GM18868 (cell line): ENCODE results near the gene TWF2.
A peak's percentile ranks its signal among the peaks of the same experiment; 100 is the strongest.

ENCODE experiments used
- ATAC-seq: cut with Tn5 transposase; IDR thresholded peaks from one replicate; pipeline ENCODE4 v1.9.1; 2021; ENCODE audit warnings: mild to moderate bottlenecking, moderate library complexity; ENCODE audit not compliant: unreplicated experiment

Gene TWF2

DNA sequence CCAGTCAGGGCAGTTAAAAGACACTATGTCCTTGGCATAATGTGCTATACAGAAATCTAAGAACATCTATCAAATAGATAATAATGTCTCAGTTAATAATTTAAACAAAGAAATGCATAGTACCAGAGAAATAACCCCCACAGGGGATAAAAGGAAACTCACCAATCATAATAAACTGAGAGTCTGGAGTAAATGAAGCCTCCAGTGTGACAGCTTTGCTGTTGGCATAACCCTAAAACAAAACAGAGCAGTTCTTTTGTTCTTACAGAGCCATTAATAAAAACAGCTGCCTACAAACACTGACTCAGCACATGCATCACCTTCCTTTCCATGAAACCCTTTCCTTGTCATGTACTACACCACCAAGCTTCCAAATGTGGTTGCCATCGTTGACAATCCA is 20.1 kb upstream of the TWF2 start:
- no peak for ATAC-seq

DNA sequence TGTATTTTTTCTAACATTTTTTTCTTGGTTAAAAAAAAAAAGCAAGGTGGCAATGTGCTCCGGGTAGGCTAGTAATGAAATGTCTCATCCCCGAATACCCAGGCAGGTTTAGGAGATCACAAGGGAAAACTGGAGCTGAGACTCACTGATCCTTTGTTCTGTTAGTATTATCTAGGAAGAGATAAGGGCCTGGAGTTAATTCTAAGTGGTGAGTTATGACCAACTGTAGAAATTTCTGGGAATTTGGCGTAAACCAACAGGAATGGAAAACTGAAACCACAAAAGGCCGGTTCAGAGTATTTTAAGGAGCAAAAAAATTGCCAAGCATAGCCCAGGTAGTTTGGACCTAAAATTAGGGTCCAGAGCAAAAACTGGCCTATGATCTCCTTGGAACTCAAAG is 19.0 kb upstream of the TWF2 start:
- ATAC-seq, result no peak

DNA sequence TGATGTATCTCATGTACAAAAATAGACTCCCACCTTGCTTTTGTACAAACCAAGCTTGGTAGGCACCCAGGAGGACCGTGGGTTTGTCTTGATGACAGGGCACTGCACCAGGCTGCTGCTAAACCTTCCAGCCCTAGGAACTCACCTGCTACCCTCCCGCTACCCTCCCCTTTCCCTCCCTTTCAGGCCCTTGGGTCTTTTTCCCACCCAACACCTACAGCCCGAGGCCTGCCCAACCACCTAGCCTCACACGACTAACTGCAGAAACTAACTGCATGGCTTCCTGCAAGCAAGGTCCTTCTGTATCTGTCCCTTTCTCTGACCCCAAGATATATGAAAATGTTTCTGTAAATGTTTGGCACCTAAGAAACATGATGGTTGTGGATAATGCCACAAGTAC is 17.7 kb upstream of the TWF2 start:
- ATAC-seq, result no peak

DNA sequence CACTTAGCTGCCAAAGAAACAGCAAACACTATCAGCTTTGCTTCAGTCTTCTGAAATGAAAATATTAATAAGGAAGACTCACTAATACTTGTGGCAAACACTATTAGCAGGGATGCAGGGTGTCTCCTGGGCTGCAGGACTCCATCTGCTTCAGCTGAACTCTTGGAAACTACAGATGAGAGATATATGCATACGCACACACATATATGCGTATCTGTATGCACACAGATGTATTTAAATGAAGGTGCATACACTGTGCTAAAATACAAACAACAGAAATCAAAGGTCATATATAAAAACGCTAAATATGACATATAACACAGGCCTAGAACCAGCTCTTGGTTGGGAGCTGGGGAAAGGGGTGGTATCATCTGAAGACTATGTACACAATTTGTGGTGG is 17.2 kb upstream of the TWF2 start:
- ATAC-seq, result no peak

DNA sequence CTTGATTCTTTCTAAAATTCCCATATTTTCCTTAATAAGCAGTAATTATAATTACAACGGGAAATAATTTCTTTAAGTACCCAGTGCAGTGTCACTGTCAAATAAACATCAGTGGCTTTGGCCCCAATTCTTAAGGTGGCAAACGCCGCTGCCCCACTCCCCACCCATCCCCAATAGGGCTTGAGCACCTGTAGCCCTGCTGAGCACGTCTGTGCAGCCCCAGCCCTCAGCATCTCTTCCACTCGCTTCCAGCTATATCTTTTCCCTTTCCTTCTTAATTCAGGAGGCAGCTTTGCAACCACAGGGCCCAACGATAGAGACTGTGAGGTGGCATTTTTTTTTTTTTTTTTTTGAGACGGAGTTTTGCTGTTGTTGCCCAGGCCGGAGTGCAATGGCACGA is 15.7 kb upstream of the TWF2 start:
- ATAC-seq, result no peak

DNA sequence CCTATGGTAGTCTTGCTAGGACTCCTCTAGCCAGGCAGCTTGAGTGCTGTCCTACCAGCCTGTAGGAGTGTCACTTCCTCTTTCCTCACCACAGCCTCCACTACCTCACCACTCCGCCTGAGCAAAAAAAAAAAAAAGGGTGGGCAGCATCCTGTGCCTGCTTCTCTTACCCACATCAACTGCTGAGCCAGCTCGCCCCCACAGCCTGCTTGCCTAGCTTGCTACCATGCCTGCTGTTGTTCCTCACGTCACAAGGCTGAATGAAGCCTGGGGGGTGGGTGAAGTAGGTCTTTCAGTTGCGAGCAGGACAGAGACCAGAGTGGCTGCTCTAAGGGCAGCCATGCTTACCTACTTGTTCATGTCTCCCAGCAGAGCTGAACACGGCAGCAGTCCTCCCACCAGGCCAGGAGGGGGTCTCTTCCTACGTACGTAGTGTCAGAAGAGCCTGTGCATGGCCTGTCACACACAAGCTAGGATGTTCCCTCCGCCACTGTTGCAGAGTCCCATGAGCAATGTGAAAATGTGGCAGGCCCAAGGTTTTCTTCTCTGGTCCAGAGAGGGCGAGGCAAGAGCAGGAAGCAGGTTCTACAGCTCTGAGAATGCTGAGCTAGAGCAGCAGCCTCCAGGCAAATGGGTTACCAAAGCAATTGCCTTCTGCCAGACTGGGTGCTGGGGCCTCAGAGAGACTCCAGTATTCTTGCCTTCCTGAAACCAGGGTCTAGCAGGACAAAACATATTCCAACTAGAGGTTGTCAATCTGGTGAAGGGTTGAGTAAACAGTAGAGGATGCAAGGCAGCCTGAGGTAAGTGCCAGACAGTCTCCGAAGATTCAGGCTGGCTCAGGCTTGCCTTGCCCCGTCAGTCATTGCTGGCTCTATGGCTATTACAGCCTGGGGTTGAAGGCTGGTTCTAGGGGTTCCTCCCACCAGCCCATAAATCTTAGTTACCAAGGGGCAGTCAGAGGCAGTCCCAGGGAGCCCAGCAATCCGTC is 14.7 kb upstream of the TWF2 start:
- ATAC-seq, result peak; percentile 95

DNA sequence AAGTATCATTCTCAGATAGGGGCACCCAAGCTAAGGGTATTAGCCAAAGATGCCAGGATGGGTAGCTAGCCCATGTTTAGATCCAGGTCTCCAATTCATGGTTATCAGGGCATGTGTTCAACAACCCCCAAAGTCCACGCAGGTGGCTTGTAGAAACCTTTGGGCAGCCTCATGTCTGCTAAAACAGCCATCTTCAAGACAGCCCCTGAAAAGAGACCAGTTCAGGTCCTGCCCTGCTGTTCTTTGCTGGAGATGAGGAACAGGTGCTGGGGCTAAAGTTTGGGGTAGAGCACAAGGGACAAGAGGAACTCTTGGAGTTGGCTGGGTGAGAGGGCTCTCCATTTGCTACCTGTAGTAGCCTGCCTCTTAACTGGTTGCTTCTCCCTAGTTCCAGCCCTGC is 11.2 kb upstream of the TWF2 start:
- no peak for ATAC-seq

DNA sequence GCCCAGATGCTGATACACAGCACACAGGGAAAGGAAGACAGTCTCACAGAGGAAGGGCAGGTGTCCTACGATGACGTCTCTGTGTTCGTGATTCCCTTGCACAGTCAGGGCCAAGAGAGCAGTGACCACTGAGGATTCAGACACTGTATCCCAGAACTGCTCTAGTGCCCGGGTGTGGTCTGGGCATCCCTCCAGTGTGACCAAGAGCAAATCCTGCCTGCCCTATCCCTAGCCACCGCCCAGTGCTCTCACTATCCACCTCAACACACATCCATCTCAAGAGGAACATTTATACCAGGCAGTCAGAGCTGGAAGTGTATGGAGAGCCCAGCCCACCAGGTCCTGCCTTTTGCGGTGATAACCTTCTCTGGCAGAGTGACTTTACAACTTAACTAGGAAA is 10.7 kb upstream of the TWF2 start:
- no peak for ATAC-seq

DNA sequence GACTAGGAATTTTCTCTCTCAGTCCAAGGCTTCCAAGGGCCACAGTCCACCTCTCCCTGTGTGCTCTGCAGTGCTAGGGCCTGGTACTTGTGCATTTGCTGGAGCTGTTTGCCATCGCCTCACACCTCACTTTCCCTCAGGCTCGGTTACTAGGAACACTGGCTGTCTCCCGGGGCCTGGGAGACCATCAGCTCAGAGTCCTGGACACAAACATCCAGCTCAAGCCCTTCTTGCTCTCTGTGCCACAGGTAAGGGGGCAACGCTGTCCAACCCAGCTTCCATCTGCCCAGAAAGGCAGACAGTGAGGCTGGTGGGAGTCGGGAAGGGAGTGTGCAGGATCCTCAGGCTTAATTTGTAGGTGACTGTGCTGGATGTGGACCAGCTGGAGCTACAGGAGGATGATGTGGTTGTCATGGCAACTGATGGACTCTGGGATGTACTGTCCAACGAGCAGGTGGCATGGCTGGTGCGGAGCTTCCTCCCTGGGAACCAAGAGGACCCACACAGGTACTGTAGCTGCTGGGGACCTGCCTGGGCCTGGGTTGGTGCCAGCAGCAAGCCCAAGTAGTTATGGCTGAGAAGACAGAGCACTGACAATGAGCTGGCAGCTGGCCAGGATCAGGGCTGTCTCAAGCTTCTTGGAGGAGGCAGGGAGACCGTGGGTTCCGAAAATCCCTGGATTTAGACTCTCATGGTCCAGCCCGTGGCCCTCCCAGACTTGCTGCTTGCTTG is 10.0 kb upstream of the TWF2 start:
- no peak for ATAC-seq

DNA sequence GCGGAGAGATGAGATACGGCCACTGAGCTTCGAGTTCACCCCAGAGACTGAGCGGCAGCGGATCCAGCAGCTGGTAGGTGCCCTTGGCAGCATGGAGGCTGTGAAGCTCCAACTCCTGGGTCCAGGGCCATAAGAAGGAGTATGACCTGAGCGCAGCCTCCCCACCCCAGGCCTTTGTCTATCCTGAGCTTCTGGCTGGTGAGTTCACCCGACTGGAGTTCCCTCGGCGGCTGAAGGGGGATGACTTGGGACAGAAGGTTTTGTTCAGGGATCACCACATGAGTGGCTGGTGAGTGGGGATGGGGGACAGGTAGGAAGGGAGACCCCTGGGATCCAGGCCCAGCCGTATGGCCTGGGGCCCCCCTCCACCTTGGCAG is 9.2 kb upstream of the TWF2 start:
- ATAC-seq, result no peak

DNA sequence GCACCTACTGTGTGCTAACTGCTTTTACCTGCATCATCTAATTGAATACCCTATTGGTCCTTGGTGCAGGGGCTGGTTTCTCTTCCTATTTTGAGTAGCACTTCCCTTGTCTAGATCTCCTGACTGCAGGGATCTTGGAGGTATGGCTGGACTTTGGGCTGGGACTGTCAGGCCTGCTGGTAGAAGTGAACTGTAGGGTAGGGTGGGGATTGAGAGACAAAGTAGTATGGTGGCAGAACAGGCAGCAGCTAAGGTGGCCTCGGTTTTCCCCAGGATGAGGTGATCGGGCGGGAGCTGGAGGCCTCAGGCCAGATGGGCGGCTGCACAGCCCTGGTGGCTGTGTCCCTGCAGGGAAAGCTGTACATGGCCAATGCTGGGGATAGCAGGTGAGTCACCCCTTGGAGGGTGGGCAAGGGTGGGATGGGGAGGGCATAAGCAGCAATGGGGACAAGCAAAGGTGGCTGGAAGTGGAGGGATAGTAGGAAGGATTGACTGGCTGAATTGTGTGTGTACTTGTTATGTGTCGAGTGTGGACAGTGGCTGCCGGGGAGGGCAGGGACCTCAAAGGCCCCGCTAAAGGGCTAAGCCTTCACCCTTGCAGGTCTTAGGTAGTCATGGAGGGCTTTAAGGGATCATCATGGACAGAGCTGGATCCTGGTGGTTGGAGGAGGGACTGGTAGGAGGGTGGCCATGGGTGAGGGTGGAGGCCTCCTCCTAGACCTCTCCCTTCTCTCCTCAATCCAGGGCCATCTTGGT is 8.6 kb upstream of the TWF2 start:
- ATAC-seq, result no peak

DNA sequence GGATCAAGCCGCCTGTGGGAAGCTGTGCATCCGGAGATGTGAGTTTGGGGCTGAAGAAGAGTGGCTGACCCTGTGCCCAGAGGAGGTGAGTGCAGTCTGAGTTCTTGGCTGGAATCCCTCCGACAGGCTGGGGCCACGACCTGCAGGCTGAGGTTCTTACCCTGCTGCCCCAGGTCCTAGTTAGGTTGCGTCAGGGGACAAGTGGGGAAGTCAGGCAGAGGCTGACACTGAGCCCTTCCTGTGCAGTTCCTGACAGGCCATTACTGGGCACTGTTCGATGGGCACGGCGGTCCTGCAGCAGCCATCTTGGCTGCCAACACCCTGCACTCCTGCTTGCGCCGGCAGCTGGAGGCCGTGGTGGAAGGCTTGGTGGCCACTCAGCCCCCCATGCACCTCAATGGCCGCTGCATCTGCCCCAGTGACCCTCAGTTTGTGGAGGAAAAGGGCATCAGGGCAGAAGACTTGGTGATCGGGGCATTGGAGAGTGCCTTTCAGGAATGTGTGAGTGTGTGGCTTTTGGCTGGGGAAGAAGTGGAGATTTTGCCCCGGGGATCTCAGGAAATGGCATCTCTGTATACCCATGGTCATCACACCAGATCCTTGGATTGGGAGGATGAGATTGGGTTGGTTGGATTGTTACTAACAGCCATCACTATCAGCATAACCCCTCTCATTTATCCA is 7.9 kb upstream of the TWF2 start:
- no peak for ATAC-seq

DNA sequence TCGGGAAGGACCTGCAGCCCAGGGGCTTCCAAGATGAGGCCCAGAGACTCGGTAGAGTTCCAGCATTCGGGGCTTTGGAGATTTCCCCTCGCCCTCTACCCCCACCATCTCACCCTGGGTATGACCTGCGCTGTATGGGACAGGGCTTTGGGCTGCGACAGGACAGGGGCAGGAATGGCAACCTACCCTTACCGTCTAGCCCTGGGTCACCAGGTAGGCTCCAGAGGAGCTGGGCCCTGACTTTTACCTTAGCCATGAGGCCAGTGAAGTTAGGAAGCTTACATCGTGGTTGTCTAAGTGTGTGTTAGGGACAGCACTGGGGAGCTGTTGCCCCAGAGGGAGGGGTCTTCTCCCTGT is 7.3 kb upstream of the TWF2 start:
- ATAC-seq, result no peak

DNA sequence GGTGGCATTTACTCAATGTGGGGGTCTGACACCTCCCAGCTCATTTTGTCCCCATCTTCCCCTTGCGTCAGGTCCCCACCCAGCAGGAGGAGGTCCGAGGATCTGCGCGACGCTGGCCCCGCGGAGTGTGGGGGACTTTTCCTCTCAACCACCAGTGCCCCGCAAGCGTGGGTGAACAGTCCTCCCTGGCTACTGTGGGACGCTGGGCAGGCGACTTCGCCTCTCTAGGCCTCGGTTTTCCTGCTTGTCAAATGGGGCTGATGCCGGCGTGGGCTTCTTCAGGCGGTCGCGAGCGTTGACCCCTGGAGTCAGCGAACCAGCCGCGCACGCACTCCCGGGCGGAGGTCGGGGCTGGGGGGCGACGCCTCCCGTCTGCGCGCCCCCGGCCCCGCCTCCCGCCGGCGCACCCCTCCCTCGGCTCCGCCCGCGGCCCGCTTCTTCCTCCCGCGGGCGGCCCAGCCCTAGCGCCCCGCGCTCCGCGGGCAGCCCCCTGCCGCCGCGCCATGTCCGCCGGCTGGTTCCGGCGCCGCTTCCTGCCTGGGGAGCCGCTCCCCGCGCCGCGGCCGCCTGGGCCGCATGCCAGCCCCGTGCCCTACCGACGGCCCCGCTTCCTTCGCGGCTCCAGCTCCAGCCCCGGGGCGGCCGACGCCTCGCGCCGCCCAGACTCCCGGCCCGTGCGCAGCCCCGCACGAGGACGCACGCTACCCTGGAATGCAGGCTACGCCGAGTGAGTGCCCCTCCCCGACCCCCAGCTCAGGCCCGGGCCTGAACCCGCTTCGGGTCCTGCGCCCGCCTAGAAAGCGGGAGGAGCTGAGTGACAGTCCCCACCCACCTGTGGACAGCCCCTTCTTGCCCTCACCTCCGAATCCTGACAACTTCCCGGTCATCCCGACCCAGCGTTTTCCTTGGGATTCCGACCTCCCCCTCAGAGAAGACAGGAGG is 6.6 kb upstream of the TWF2 start, which contains the start of gene PPM1M:
TSS of gene PPM1M (plus strand) at position 438 of the 942 bp plus-strand sequence. CDS start at position 504, 66 bp downstream.
- no peak for ATAC-seq

DNA sequence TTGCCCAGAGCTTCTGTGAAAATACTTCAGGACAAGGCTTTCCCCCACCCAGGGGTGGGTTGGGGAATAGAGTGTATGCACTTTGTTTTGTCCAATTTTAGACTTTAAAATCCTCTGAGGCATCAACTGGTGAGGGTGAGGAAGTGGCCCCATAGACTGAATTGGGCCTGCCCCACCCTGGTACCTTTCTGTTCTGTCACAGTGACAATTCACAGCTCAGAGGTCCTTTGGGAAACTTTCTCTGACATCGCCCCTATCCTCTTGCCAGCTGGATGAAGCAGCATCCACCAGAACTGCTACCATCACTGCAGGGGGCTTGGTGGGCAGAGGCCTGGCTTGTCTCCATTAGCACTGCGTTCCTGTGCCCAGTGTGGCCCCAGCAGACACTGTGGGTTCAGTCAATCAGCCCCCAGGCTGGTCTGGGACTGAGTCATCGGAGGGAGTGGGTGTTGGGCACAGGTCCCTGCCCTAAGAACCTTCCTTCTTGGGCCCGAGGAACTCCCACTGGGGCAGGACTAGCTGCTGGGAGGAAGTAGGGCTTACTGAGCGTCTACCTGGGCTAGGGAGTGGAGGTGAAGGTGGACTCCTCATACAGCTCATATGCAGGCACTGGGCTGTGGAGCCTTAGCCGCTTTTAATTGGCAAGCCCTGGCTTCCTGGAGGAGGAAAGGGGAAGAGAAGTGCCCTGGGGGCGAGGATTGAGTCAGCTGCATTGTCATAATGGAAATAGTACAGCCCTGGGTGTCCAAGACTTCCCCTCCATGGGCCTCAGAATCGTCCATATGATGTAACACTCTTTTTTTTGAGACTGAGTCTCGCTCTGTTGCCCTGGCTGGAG is 5.1 kb upstream of the TWF2 start:
- peak; percentile 48 for ATAC-seq

DNA sequence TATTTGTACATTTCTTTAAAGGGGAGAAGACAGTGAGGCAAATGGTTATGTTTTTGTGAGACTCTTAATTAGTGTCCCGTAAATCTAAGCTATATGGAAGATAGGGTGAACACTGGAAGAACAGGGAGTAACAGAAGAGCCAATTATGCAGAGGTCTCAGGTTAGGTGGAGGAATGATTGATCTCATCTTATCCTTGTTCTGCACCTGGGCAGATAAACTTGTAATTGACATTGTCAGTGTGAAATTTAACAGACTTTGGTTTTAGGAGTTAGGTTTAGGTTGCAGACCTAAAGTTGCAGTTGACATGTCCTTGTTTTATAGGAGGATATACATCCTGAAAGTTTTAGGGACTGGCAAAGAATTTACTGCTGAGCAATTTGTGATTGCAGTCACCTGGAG is 3.1 kb upstream of the TWF2 start:
- no peak for ATAC-seq

DNA sequence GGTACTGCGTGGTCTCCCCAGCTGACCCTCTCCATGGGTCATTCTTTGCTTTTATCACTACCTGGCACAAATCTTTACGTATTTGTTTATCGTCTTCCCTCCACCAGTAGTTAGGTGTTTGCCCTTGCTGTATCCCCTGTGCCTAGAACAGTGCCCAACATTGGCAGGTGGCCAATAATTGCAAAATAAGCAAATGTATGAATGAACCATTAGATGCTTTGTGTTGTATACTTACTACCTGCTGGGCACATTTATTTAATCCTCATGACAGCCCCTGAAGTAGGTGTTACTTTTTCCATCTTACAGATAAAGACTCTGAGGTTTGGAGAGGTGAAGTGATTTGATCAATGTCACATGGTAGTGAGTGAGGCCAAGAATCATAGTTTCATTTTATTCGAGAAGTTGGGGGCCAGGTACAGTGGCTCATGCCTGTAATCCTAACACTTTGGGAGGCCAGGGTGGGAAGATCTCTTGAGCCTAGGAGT is 2.0 kb upstream of the TWF2 start:
- no peak for ATAC-seq

DNA sequence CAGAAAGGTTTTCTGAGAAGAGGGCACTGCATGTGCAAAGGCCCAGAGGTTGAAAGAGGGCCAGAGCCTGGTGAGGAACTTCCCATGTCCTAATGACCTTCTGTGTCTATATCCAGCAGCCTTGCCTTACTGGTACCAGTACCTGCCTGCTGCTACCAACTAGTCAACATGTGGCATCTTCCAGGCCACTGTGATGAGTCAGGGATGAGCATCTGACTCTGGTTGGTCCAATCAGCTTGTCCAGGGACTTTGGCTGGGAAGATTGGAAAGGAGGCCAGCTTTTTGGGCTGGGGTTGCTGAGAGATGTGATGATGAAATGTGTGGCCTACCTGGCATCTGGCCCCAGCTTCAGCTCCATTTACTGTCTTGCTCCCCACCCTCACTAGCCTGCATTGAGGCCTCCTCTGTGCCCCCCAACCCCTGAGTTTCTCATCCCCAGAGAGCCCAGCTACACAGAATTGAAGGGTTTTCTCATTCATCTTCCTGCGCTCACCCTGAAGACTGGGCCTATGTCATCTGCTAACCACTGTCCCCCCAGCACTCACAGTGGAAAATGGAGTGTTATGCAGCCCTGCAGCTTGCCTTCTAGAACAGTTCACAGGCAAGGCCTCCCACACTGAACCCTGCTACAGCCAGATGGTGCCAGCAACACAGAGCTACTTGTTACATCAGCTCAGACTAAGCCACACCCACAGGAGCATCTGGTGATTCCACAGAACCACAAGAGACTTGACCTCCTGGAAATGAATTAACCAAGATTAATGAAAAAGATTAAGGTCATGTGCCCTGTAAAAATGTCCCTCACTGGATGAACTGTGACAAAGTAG is 1.3 kb upstream of the TWF2 start:
- no peak for ATAC-seq
